Endothelial cell of umbilical vein (primary cell): ENCODE results near the gene CCSAP. TPM values are rescaled to one million over a fixed set of nuclear protein-coding genes. Genes with fewer than 3 reads are reported as not detected.

Experiments used
- BruUV-seq: library from RNA; stranded (reverse); fragments of 400-500 nt; replicated peaks from 2 replicates; lab custom pipeline; 2021; lab: Mats Ljungman, UMichigan
- CTCF ChIA-PET: fragments of 300-600, 350-600 bp; sonication (Branson Sonifier 250); formaldehyde crosslinking; loops from one replicate; lab custom pipeline; 2021; ENCODE audit warnings: antibody characterized with exemption, inconsistent platforms; lab: Charles Lee
- POLR2A ChIA-PET: fragments of 300-600, 350-600 bp; sonication (Branson Sonifier 250); formaldehyde crosslinking; loops from one replicate; lab custom pipeline; 2021; ENCODE audit warnings: antibody characterized with exemption, inconsistent platforms; lab: Charles Lee
- DNase-seq: peaks from one replicate; pipeline ENCODE4 v3.0.0-alpha.2; 2011; ENCODE audit warnings: low read depth, low spot score
- FAIRE-seq: peaks from 2 replicates; lab custom pipeline; 2011; peaks lifted over from hg19 to GRCh38; lab: Jason Lieb, UNC
- H2AFZ ChIP-seq: 2 replicates; pipeline ENCODE4 v1.6.0; 2012; ENCODE audit warnings: low read depth, low read length, control low read depth, inconsistent platforms
- H3K27ac ChIP-seq: 2 replicates; pipeline ENCODE4 v1.5.1; 2011; ENCODE audit warnings: low read depth, mild to moderate bottlenecking, control low read depth, low read length, moderate library complexity; ENCODE audit not compliant: insufficient read depth
- H3K27me3 ChIP-seq, 2 experiments: 2 replicates each; pipeline versions ENCODE4 v1.6.0 to v1.6.1; 2011; ENCODE audit warnings: low read length in 2 of 2, mixed read lengths in 1 of 2; ENCODE audit not compliant: control insufficient read depth in 2 of 2, insufficient read depth in 2 of 2
- H3K36me3 ChIP-seq, 2 experiments: 2 replicates in 1 of 2; 3 replicates in 1 of 2; pipeline ENCODE4 v1.5.1; 2011; ENCODE audit warnings: low read length in 2 of 2, mild to moderate bottlenecking in 1 of 2, moderate library complexity in 1 of 2; ENCODE audit not compliant: control insufficient read depth in 2 of 2, insufficient read depth in 2 of 2; ENCODE audit errors: extremely low read depth in 1 of 2
- H3K4me1 ChIP-seq: 3 replicates; pipeline ENCODE4 v1.5.1; 2011; ENCODE audit warnings: mild to moderate bottlenecking, low read length; ENCODE audit not compliant: control insufficient read depth, insufficient read depth; ENCODE audit errors: extremely low read depth
- H3K4me2 ChIP-seq: 2 replicates; pipeline ENCODE4 v1.6.1; 2011; ENCODE audit warnings: low read length, control low read depth, mixed read lengths; ENCODE audit not compliant: insufficient read depth
- H3K4me3 ChIP-seq, 3 experiments: fragments of 200-600 bp in 1 of 3; sonication (generic), shearing (Covaris generic) in 1 of 3; replicated peaks in 1 of 3; 2 replicates each; pipeline ENCODE4 v1.5.1; 2011 to 2016; ENCODE audit warnings: control low read depth in 3 of 3, low read length in 3 of 3, mild to moderate bottlenecking in 2 of 3, inconsistent platforms in 1 of 3, low read depth in 1 of 3, moderate library complexity in 1 of 3; ENCODE audit not compliant: insufficient read depth in 1 of 3
- H3K79me2 ChIP-seq: 2 replicates; pipeline ENCODE4 v1.6.0; 2012; ENCODE audit warnings: low read length, inconsistent platforms; ENCODE audit not compliant: control insufficient read depth, insufficient read depth
- H3K9ac ChIP-seq: replicated peaks from 2 replicates; pipeline ENCODE3; 2011; ENCODE audit warnings: low read length, control low read depth; ENCODE audit not compliant: insufficient read depth; ENCODE audit errors: extremely low read depth
- H3K9me1 ChIP-seq: replicated peaks from 3 replicates; pipeline ENCODE4 v1.6.0; 2011; ENCODE audit warnings: mild to moderate bottlenecking, low read length; ENCODE audit not compliant: control insufficient read depth, insufficient read depth; ENCODE audit errors: extremely low read depth
- H3K9me3 ChIP-seq: replicated peaks from 2 replicates; pipeline ENCODE4 v1.5.1; 2012; ENCODE audit warnings: low read length, inconsistent platforms; ENCODE audit not compliant: control insufficient read depth, insufficient read depth
- H4K20me1 ChIP-seq: replicated peaks from 2 replicates; pipeline ENCODE3; 2011; ENCODE audit warnings: mild to moderate bottlenecking, low read length; ENCODE audit not compliant: control insufficient read depth, insufficient read depth; ENCODE audit errors: extremely low read depth
- CTCF ChIP-seq, 2 donors: IDR thresholded peaks; 1 replicate in 1 of 2; 2 replicates in 1 of 2; pipeline ENCODE4 v1.5.1; 2011; ENCODE audit warnings: low read length in 2 of 2, mild to moderate bottlenecking in 2 of 2, moderate library complexity in 2 of 2, control low read depth in 1 of 2, inconsistent platforms in 1 of 2, low read depth in 1 of 2; ENCODE audit not compliant: insufficient read depth in 1 of 2; ENCODE audit errors: extremely low read depth in 1 of 2
- EZH2 ChIP-seq: IDR thresholded peaks from 2 replicates; pipeline ENCODE4 v1.6.1; 2012; ENCODE audit warnings: borderline replicate concordance, low read depth, mild to moderate bottlenecking, moderate library complexity, low read length, inconsistent platforms; ENCODE audit not compliant: severe bottlenecking
- FOS ChIP-seq: IDR thresholded peaks from 2 replicates; pipeline ENCODE4 v1.6.1; 2011; ENCODE audit warnings: mild to moderate bottlenecking, low read length, moderate library complexity, borderline replicate concordance; ENCODE audit not compliant: insufficient read depth
- GATA2 ChIP-seq: IDR thresholded peaks from 2 replicates; pipeline ENCODE4 v1.7.0; 2011; ENCODE audit warnings: low read depth, mild to moderate bottlenecking, moderate library complexity, mixed read lengths, low read length; ENCODE audit not compliant: insufficient read length, insufficient read depth
- JUN ChIP-seq: IDR thresholded peaks from 2 replicates; pipeline ENCODE4 v1.6.1; 2011; ENCODE audit warnings: borderline replicate concordance, low read depth; ENCODE audit not compliant: insufficient read length, insufficient read depth
- MAX ChIP-seq: IDR thresholded peaks from 2 replicates; pipeline ENCODE4 v1.6.1; 2011; ENCODE audit not compliant: insufficient read depth, insufficient read length
- MYC ChIP-seq: IDR thresholded peaks from one replicate; pipeline ENCODE4 v1.6.1; 2011; ENCODE audit warnings: mild to moderate bottlenecking, low read depth, low read length
- POLR2A ChIP-seq: IDR thresholded peaks from 2 replicates; pipeline ENCODE4 v1.6.1; 2012; ENCODE audit warnings: low read depth, mild to moderate bottlenecking, control low read depth, low read length
- POLR2AphosphoS5 ChIP-seq: IDR thresholded peaks from 2 replicates; pipeline ENCODE4 v1.6.1; 2012; ENCODE audit warnings: low read depth, mild to moderate bottlenecking, control low read depth, low read length, moderate library complexity; ENCODE audit not compliant: insufficient read depth
- dilution Hi-C: fragments of 300-500 bp; cut with MboI; formaldehyde crosslinking; loops from one replicate; pipeline ENCODE4 v1.15.0; 2019; ENCODE audit warnings: low sequenced_read_pairs; ENCODE audit not compliant: extremely low pct_ligation_motif_present
- intact Hi-C: fragments of 100-400 bp; cut with micrococcal nuclease; formaldehyde crosslinking; loops from one replicate; pipeline ENCODE4 v1.10.0; 2022
- polyA plus RNA-seq, 4 experiments: library from polyadenylated mRNA; depleted of rRNA in 3 of 4; stranded (reverse) in 3 of 4; unstranded in 1 of 4; fragments of >200 nt; gene quantifications; 2 replicates each; pipeline versions ENCODE4 v1.2.1 to v1.2.3, GENCODE V29; 2011 to 2012; ENCODE audit warnings: missing spikeins in 1 of 4
- total RNA-seq: library from RNA; stranded (reverse); gene quantifications from 2 replicates; pipeline ENCODE4 v1.2.3, GENCODE V29; 2021

The CCSAP gene
- total and polyA plus RNA-seq, 2 donors (not counting 3 experiments of a cell fraction or from before 2014, with no cell fraction given) = 1.3 to 5.7 TPM

- intact Hi-C loops (no loop called here), dilution Hi-C loops (no loop called here)
- no peak overlapping the region for H2AFZ ChIP-seq
- no peaks in the 10 kb centered on the region for H3K79me2 ChIP-seq
- no peak for FAIRE-seq
- H3K4me3 ChIP-seq = no peak overlapping the region
- no peaks in the 10 kb centered on the region for H3K27me3 ChIP-seq
- DNase-seq = no peak
- no TSS peak for BruUV-seq
- no peak overlapping the region for H3K9ac ChIP-seq
- no peaks in the 10 kb centered on the region for H3K4me1 ChIP-seq
- H4K20me1 ChIP-seq = no peaks in the 10 kb centered on the region
- H3K9me3 ChIP-seq = no peaks in the 10 kb centered on the region
- CTCF ChIA-PET = no interaction called here
- no peak overlapping the region for H3K4me2 ChIP-seq
- H3K36me3 ChIP-seq = peaks cover 10 to 12% of the 10 kb centered on the region in 2 experiments
- TF ChIP-seq GATA2 = no peak
- TF ChIP-seq JUN = no peak
- TF ChIP-seq EZH2 = no peak
- TF ChIP-seq MYC = no peak
- TF ChIP-seq POLR2A = no peak
- TF ChIP-seq FOS = no peak
- TF ChIP-seq MAX = no peak
- no peak for TF ChIP-seq POLR2AphosphoS5
- no peak for TF ChIP-seq CTCF (IDR thresholded peaks at IDR 0.05; ENCODE audit: extremely low read depth in 1 of 2, insufficient read depth in 1 of 2, low read depth in 1 of 2, low read length in 2 of 2)
- POLR2A ChIA-PET = no interaction called here
- no peak overlapping the region for H3K27ac ChIP-seq
- H3K9me1 ChIP-seq = no peaks in the 10 kb centered on the region
Measured at GRCh38 chr1:229298887-229299503, 43.9 kb downstream of the CCSAP start.
